Measurements from ENCODE around the gene MEIOC.
"Not testable (repeated sequence)": the region's sequence is repeated elsewhere in the genome, so short reads cannot be mapped to it uniquely, and the experiment has no call there.

The MEIOC gene

DNA sequence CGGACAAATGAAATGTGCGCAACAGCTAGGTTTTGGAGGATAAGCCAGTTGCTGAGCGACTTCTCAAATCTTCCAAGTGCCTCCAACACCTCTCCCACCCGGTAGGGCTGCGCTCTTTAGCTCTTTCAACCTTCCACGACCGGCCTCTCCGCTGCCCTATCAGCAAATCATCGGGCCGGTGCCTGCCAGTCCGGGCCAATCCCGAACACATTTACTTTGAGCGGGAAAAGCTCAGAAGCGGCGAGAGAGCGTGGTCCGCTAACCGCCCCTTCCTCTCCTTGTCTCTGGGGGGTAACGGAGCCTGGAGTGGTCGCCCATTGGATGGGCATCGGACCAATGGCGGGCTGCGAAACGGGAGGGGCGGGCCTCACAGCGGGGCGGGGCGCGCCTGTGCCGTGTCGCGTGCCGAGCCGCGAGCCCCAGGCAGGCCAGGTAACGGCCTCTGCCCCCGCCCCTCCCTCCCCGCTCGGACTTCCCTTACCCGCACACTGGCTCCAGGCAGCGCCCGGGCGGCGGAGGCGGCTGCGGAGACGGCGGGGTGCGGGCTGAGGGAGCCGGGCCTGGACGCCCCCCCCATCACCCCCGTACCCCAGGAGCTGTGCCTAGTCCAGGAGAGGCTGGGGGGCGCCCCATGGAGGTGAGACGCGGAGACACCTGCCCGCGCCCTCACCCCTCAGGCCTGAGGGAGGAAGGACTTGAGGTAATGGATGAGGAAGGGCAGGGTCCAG lies at the start of gene MEIOC:
MEIOC (plus strand) TSS at position 486 of the 728 bp plus-strand sequence; CDS start at position 632, 146 bp downstream.
- no peak for FAIRE-seq

GRCh38 chr17:44606658-44607057 lies 49.6 kb upstream of the MEIOC start:
- FAIRE-seq = no peak

GRCh38 chr17:44607836-44608690 lies 48.2 kb upstream of the MEIOC start:
- FAIRE-seq = no peak

GRCh38 chr17:44608727-44609435 lies 47.4 kb upstream of the MEIOC start:
- FAIRE-seq = no peak

DNA sequence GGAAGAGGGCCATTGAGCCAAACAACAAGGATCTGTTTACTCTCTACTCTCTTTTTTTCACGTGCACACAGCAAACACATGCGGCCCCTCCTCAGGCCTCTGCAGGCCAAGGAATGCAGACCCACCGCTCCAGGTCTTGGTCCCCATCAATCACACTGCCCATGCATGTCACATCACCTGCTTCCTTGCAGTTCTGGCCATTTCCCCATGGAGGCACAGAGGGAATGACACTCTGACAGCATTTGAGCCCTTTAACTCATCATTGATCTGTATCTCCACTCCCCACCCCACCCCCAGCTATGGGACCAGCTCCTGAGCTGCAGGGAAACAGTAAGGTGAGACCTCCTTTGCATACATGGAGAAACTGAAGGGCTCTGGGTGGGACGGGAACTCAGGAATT lies 45.9 kb upstream of the MEIOC start:
- no peak for FAIRE-seq

DNA sequence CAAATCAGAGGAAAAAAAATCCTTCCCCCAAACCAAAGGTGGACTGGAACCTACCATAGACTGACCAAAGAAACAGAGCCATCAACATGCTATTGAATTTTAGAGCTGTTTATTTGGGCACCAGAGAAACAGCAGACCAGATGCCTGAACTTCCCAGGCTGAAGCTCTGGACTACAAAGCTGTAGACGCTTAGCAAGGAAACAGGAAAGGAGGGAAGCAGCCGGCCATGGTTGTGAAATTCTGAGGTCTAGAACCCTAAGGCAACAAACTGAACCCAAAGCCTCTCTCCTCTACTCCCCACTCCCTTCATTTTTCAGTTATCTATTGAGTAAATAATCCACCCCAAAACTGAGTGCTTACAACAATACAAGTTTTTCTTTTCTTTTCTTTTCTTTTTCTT lies 45.4 kb upstream of the MEIOC start:
- no peak for FAIRE-seq

- FAIRE-seq = no peak
Observed at GRCh38 chr17:44614862-44615261, 41.4 kb upstream of the MEIOC start.

DNA sequence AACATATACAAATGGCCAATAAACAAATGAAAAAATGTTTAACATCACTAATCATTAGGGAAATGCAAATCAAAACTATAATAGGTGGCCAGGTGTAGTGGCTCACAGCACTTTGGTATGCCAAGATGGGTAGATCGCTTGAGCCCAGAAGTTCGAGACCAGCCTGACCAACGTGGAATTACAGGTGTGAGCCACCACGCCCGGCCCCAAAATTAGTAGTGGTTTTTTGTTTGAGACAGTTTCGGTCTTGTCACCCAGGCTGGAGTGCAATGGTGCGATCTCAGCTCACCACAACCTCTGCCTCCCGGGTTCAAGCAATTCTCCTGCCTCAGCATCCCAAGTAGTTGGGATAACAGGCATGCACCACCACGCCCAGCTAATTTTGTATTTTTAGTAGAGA lies 37.6 kb upstream of the MEIOC start:
- not testable (repeated sequence) for FAIRE-seq

DNA sequence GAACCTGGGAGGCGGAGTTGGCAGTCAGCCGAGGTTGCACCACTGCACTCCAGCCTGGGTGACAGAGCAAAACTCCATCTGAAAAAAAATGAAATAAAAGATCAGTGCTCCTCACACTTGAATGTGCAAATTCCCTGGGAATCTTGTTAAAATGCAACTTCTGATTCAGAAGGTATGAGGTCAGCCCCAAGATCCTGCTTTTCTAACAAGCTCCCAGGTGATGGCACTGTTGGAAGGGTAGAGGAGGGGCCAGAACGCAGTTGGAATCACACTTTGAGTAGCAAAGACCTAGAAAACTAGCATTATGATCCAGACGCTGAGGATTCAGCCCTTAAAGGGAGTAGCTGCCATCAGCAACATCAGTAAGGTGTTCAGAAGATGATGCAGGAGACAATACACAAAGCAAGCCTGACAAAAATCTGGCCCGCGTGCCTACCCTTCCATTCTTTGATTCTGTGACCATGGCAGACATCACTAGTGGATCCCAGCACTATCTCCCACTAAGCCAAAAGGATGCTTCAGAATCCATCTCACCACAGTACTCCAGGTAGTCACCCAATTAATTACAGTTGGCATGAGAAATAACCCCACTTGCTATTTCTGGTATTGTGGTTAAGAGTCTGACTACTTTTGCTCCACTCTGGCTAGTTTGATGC lies 33.1 kb upstream of the MEIOC start:
- FAIRE-seq = no peak

DNA sequence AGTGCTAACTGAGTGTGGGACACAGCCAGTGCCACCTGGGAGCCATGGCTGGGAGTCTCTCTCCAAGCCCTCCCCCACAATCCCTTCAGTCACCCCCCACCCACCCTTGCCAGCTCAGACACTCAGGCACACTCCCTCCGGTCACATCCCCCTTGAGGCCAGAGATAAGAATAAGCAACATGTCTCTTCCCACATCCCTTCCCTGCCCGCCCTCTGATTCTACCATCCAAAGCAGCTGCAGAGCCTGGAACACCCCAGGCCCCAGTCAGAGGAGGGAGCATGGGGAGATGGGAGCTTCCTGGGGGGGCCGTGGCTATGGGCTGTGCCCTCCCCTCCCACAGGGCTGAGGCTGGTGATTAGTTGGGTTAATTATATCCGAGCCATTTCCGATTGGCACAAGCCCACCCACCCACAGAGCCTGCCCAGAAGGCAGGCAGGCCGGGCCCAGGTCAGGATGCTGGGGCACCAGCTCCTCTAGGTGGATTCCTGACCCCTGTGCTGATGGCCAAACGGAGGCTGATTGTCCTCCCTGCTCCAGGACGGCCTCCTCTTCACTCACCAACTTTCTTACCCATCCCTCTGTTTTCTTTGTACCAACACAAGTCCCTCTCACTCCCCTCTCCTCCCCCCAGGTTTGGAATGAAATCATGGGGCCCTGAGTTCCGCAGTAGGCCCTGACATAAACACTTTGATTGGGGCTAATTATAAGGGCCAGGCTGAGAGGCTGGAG lies 28.6 kb upstream of the MEIOC start:
- FAIRE-seq = no peak

DNA sequence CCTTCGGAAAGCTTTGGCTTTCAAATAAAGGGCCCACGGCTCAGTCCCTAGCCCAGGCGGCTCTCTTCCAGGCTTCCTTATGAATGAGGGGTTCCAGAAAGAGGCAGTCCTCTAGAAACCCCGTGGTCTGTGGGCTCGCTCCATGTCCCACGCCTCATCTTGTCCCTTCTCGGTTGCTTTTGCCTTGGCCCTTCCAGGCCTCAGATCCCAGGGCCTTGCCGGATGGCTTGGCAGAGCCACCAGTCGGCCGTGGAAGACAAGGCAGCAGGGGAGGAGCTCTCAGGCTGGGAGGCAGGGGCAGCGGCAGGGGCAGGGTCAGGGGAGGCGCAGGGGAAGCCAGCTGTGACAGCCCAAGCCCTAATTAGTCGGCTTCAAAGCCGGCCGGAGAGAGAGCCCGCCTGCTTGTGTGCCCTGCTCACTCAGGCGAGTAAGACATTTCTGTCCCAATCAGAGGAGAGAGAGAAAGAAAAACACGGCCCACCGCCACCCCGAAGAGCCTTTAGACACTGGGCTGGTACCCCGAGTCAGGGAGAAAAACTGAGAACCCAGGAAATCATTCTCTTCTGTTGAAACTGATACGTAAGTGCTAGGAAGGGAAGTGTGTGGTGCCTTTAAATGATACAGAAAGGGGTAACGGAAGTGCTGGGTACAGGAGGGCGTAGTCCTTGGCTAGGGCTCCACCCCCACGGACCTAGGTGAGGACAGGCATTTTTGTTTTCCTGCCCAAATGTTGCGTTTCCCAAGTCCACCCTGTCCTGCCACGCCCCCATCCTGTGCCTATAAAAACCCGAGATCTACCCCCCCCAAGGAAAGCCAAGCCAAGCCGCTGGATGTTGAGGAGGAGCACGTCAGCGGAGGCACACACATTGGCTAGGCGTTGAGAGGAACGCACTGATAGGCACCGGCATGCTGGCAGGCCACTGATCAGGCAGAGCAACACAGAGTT lies 27.8 kb upstream of the MEIOC start:
- no peak for FAIRE-seq

GRCh38 chr17:44629314-44629713 lies 27.0 kb upstream of the MEIOC start:
- FAIRE-seq = no peak

GRCh38 chr17:44630703-44631102 lies 25.6 kb upstream of the MEIOC start:
- FAIRE-seq = no peak

DNA sequence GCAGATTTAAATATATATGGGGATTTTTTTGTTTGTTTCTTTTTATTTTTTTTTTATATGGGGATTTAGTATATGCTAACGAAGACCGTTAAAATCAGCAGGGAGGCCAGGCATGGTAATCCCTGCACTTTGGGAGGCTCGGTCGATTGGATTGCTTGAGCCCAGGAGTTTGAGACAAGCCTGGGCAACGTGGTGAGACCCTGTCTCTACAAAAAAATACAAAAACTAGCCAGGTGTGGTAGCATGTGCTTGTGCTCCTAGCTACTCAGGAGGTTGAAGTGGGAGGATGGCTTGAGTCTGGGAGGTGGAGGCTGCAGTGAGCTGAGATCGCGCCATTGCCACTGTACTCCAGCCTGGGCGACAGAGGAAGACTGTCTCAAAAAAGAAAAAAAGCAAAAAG lies 22.3 kb upstream of the MEIOC start:
- FAIRE-seq = no peak

DNA sequence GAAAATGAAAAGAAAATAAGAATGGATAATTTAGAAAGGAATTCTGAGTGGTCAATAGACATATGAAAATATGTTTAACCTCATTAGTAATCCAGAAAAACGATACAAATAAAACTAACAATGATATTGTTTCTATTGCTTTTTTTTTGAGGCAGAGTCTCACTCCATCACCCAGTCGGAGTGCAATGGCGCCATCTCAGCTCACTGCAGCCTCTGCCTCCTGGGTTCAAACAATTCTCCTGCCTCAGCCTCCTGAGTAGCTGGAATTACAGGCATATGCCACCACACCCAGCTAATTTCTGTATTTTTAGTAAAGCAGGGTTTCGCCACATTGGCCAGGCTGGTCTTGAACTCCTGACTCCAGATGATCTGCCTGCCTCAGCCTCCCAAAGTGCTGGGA lies 21.9 kb upstream of the MEIOC start:
- FAIRE-seq = not testable (repeated sequence)

DNA sequence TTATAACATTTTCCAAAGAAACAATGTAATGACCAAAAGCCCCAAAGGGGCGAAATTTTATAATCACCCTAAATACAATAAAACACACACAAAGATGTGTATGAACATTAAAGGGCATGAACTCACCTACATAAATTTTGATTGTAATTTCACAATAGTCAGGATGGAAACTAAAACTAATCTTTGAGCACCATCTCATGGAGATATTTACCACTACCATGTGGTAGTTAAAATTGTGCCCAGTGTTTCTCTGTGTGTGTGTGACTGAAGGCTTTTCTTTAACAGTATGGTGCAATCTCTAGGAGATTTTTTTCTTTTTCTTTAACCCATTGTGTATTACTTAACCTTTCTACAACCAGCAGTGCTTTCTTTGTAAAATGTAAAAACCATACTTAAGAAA lies 19.7 kb upstream of the MEIOC start:
- no peak for FAIRE-seq

- FAIRE-seq = no peak
Observed at GRCh38 chr17:44637066-44637465, 19.2 kb upstream of the MEIOC start.

DNA sequence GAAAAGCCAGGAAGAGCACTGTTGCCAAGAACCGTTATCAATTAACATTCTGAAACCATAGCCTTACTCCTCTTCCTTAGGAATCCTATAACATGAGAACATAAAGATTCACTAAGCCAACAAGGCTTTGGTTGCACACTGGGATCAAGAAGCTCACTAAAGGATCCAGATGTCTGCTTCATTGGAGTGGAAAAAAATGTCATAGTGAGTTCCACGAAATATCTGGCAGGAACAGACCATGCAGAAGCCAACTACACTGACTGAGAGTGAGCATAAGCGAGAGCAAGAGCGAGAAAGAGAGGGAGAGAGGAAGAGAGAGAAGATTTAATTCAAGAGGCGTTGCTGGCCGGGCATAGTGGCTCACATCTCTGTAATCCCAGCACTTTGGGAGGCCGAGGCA lies 13.4 kb upstream of the MEIOC start:
- no peak for FAIRE-seq

GRCh38 chr17:44645341-44645740 lies 10.9 kb upstream of the MEIOC start:
- no peak for FAIRE-seq

DNA sequence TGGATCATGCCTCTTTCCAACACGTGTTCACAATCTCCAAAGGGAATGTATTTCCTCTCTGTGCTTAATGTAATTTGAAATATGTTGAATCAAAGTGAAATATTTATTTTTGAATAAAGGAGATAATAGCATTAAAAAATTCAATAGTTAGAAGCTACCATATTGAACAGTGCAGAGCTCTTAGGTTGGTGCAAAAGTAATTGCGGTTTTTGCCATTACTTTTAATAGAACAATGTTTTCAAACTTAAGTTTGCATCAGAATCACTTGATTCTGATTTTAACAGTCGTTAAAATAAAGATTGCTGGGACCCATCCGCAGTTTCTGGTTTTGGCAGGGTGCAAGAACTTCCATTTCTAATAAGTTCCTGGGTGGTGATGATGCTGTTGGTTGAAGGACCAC lies 10.0 kb upstream of the MEIOC start:
- FAIRE-seq = no peak

DNA sequence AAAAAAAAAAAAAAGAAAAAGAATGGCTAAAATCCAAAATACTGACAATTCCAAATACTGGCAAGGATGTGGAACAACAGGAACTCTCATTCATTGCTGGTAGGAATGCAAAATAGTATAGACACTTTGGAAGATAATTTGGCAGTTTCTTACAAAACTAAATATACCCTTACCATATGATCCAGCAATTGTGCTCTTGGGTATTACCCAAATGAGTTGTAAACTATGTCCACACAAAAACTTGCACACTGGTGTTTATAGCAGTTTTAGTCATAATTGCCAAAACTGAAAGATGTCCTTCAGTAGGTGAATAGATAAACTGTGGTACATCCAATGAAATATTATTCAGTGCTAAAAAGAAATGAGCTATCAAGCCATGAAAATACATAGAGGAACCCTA lies 8.5 kb upstream of the MEIOC start:
- no peak for FAIRE-seq

Measured in colon (tissue), 2 donors.